A549 (cell line): ENCODE data around the gene RNF123. TPM values are rescaled to one million over a fixed set of nuclear protein-coding genes. Genes with fewer than 3 reads are reported as not detected.

ENCODE experiments used
- ATAC-seq, 2 experiments: fragments of 200-7000 bp in 1 of 2; fragments of >200 bp in 1 of 2; cut with Nextera tagmentation in 1 of 2; cut with Tn5 transposase in 1 of 2; 3 replicates each; pipeline versions ENCODE4 v1.8.0 to v1.9.1; 2018 to 2020; ENCODE audit warnings: mild to moderate bottlenecking in 1 of 2, moderate library complexity in 1 of 2
- CTCF ChIA-PET: fragments of 300-600 bp; sonication (Branson Sonifier 250); formaldehyde crosslinking; extraction: SDS; loops from one replicate; lab custom pipeline; 2021; ENCODE audit warnings: antibody characterized with exemption, inconsistent platforms; lab: Yijun Ruan, JAX
- POLR2A ChIA-PET: fragments of 350-600 bp; formaldehyde crosslinking; extraction: SDS; loops from one replicate; lab custom pipeline; 2021; ENCODE audit warnings: antibody characterized with exemption, inconsistent platforms; lab: Yijun Ruan, JAX
- DNase-seq, 2 experiments: peaks; one replicate each; pipeline versions ENCODE4 v3.0.0 to v3.0.0-alpha.2; 2011 to 2016; ENCODE audit warnings: low read depth in 1 of 2, low spot score in 1 of 2
- FAIRE-seq: peaks from 2 replicates; lab custom pipeline; 2011; peaks lifted over from hg19 to GRCh38; lab: Jason Lieb, UNC
- H3K27ac ChIP-seq, 2 experiments: fragments of >200 bp; sonication (Bioruptor Twin); formaldehyde crosslinking; 3 replicates each; pipeline ENCODE4 v1.5.1; 2016 to 2017
- H3K4me1 ChIP-seq: fragments of >200 bp; sonication (Bioruptor Twin); formaldehyde crosslinking; 3 replicates; pipeline ENCODE4 v1.6.1; 2016
- H3K4me2 ChIP-seq: fragments of >200 bp; sonication (Bioruptor Twin); formaldehyde crosslinking; 3 replicates; pipeline ENCODE4 v1.6.1; 2016
- H3K4me3 ChIP-seq: fragments of >200 bp; sonication (Bioruptor Twin); formaldehyde crosslinking; 3 replicates; pipeline ENCODE4 v1.5.1; 2016
- H3K9me3 ChIP-seq: fragments of >200 bp; sonication (Bioruptor Twin); formaldehyde crosslinking; 3 replicates; pipeline ENCODE4 v1.6.1; 2016
- BHLHE40 ChIP-seq: IDR thresholded peaks from 2 replicates; pipeline ENCODE4 v1.6.1; 2012; ENCODE audit warnings: low read depth, low read length, inconsistent platforms
- CBX8 ChIP-seq: fragments of 200-600 bp; sonication (generic); IDR thresholded peaks from 2 replicates; pipeline ENCODE4 v1.6.1; 2016
- CEBPB ChIP-seq, 2 experiments: fragments of >200 bp in 1 of 2; sonication (Bioruptor Twin) in 1 of 2; formaldehyde crosslinking in 1 of 2; IDR thresholded peaks; 2 replicates each; pipeline ENCODE4 v1.6.1; 2012 to 2016
- FOSB ChIP-seq: fragments of 250-450 bp; sonication (Bioruptor Pico); IDR thresholded peaks from 2 replicates; pipeline ENCODE4 v1.5.0; 2020; ENCODE audit warnings: mild to moderate bottlenecking, moderate library complexity
- FOSL2 ChIP-seq, 2 experiments: fragments of 450-650 bp in 1 of 2; fragments of >200 bp in 1 of 2; sonication (Bioruptor Twin) in 1 of 2; formaldehyde crosslinking; IDR thresholded peaks; 2 replicates each; pipeline versions ENCODE4 v1.5.0 to v1.6.1; 2016 to 2020; ENCODE audit warnings: mild to moderate bottlenecking in 1 of 2, moderate library complexity in 1 of 2
- FOXS1 ChIP-seq: fragments of 250-450 bp; sonication (Bioruptor Pico); IDR thresholded peaks from 2 replicates; pipeline ENCODE4 v1.5.0; 2020; ENCODE audit warnings: mild to moderate bottlenecking, moderate library complexity
- GATA3 ChIP-seq: IDR thresholded peaks from 2 replicates; pipeline ENCODE4 v1.6.1; 2012; ENCODE audit warnings: borderline replicate concordance
- HOXA7 ChIP-seq: fragments of 250-450 bp; sonication (Bioruptor Pico); IDR thresholded peaks from 2 replicates; pipeline ENCODE4 v1.5.0; 2020; ENCODE audit warnings: mild to moderate bottlenecking, moderate library complexity
- HOXB13 ChIP-seq: fragments of 250-450 bp; sonication (Bioruptor Pico); IDR thresholded peaks from 2 replicates; pipeline ENCODE4 v1.5.0; 2020; ENCODE audit warnings: low read depth, mild to moderate bottlenecking, moderate library complexity
- JUNB ChIP-seq: fragments of >200 bp; sonication (Bioruptor Twin); formaldehyde crosslinking; IDR thresholded peaks from 2 replicates; pipeline ENCODE4 v1.6.1; 2016
- KDM1A ChIP-seq: fragments of 200-600 bp; sonication (generic); IDR thresholded peaks from 2 replicates; pipeline ENCODE4 v1.6.1; 2016; ENCODE audit warnings: low read depth, mild to moderate bottlenecking
- KDM5A ChIP-seq: fragments of 200-600 bp; sonication (generic); IDR thresholded peaks from 2 replicates; pipeline ENCODE4 v1.6.1; 2016; ENCODE audit warnings: antibody characterized with exemption, mild to moderate bottlenecking
- NFE2L2 ChIP-seq: fragments of 150-350 bp; conservative IDR thresholded peaks from 2 replicates; pipeline ENCODE4 v1.6.1; 2014; ENCODE audit warnings: low read length
- NPAS2 ChIP-seq: fragments of 250-450 bp; sonication (Bioruptor Pico); IDR thresholded peaks from 2 replicates; pipeline ENCODE4 v1.8.0; 2022; ENCODE audit warnings: mild to moderate bottlenecking, moderate library complexity, borderline replicate concordance
- NR3C1 ChIP-seq: fragments of >200 bp; sonication (Bioruptor Twin); formaldehyde crosslinking; IDR thresholded peaks from 3 replicates; pipeline ENCODE4 v1.6.1; 2017
- POLR2A ChIP-seq: IDR thresholded peaks from 2 replicates; pipeline ENCODE4 v1.6.1; 2012; ENCODE audit warnings: mild to moderate bottlenecking, low read length
- POLR2AphosphoS2 ChIP-seq: conservative IDR thresholded peaks from 2 replicates; pipeline ENCODE4 v1.6.1; 2012; ENCODE audit warnings: low read length, improper control_type of control experiment, inconsistent platforms
- RFX5 ChIP-seq: fragments of 450-650 bp; IDR thresholded peaks from 2 replicates; pipeline ENCODE4 v1.7.1; 2014; ENCODE audit warnings: antibody characterized with exemption, mild to moderate bottlenecking, moderate library complexity
- SREBF2 ChIP-seq: fragments of 450-650 bp; IDR thresholded peaks from 2 replicates; pipeline ENCODE4 v1.6.1; 2014; ENCODE audit warnings: mild to moderate bottlenecking, moderate library complexity
- TFCP2L1 ChIP-seq: fragments of 250-450 bp; sonication (Bioruptor Pico); IDR thresholded peaks from 2 replicates; pipeline ENCODE4 v1.5.0; 2021; ENCODE audit warnings: mild to moderate bottlenecking
- TP53 ChIP-seq: fragments of 250-450 bp; sonication (Bioruptor Pico); IDR thresholded peaks from 2 replicates; pipeline ENCODE4 v1.5.0; 2021; ENCODE audit warnings: mild to moderate bottlenecking, moderate library complexity
- ZFP36 ChIP-seq: fragments of 450-650 bp; IDR thresholded peaks from 2 replicates; pipeline ENCODE4 v1.6.1; 2014; ENCODE audit warnings: borderline replicate concordance; ENCODE audit not compliant: partially characterized antibody
- WGBS: methylation state at CpG from one replicate; pipeline ENCODE4 v1.1.6; 2017; ENCODE audit errors: missing lambda C conversion rate; 5-methylcytosine and 5-hydroxymethylcytosine counted together
- polyA plus RNA-seq, 4 experiments: library from polyadenylated mRNA; depleted of rRNA in 3 of 4; stranded (reverse); fragments of >200 nt; fragmentation: RNase III in 1 of 4; extraction: RNeasy Plus Mini Kit Qiagen cat#74134 plus additional on column Dnase treatment in 1 of 4; gene quantifications; 2 replicates in 3 of 4; 3 replicates in 1 of 4; pipeline ENCODE4 v1.2.3, GENCODE V29; 2011 to 2017
- TF ChIP-seq, protein P1 (sequence below): fragments of >200 bp; sonication (Bioruptor Twin); formaldehyde crosslinking; IDR thresholded peaks from 2 replicates; pipeline ENCODE4 v1.6.1; 2016
- TF ChIP-seq, protein P2 (sequence below): fragments of 200-600 bp; sonication (generic); IDR thresholded peaks from 2 replicates; pipeline ENCODE4 v1.6.1; 2016; ENCODE audit warnings: antibody characterized with exemption, mild to moderate bottlenecking, moderate library complexity
- TF ChIP-seq, protein P3 (sequence below): fragments of 250-450 bp; sonication (Bioruptor Pico); IDR thresholded peaks from 2 replicates; pipeline ENCODE4 v1.5.0; 2020; ENCODE audit warnings: low read depth, mild to moderate bottlenecking, moderate library complexity

RNF123 gene
- polyA plus RNA-seq, 2 of the 4 experiments (the other 2 are of a cell fraction): 14.4 to 16.0 TPM

DNA sequence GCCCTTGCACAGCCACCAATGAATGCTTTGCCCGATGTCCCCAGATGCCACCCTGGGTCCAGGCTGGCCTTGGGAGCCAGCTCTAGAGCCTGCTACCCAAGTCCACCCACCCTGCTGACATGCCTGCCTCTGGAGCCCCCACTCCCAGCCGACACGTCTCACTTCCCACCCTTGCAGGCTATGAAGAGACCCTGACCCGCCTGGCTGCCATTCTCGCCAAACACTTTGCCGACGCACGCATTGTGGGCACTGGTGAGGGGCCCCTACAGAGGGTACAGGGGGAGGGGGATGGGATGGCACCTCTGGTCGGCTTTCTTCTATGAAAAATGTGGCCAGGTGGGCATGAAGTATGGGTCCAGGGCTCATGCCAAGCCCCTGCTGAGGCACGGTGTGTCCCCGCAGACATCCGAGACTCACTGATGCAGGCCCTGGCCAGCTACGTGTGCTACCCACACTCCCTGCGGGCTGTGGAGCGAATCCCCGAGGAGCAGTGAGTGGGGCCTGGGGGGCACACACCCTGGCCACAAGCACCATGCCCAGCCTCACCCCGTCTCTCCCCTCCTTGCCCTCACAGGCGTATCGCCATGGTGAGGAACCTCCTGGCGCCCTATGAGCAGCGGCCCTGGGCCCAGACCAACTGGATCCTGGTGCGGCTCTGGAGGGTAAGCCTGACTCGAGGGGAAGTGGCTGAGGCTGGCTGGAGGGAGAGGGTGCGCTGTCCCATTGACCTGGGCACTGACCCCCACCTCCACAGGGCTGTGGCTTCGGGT lies 24.2 kb downstream of the RNF123 start:
- 89% methylated on average over 8 of the region's 25 CpGs for WGBS
- DNase-seq: no peak
- no peak for ATAC-seq
- H3K9me3 ChIP-seq: no peaks in the 10 kb centered on the region
- no peak for TF ChIP-seq GATA3
- TF ChIP-seq, protein P1, sequence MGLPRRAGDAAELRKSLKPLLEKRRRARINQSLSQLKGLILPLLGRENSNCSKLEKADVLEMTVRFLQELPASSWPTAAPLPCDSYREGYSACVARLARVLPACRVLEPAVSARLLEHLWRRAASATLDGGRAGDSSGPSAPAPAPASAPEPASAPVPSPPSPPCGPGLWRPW: no peak
- no peak for TF ChIP-seq POLR2AphosphoS2
- TF ChIP-seq NFE2L2: no peak
- no peak for TF ChIP-seq FOXS1 (CRISPR knock-in tag)
- TF ChIP-seq, all 56 proteins: peak for 0
- Histone ChIP-seq H3K4me2 (no peak overlapping the region), H3K4me3 (no peak overlapping the region), H3K27ac (no peak overlapping the region), H3K4me1 (no peaks in the 10 kb centered on the region)
- FAIRE-seq: no peak
- CTCF ChIA-PET: interaction anchor here (1.3 to 2.1 kb wide), 3 partner anchors 10 to 126 kb away, joined by 5 to 7 read pairs (median 5); partner anchors contain the start of gene GMPPB
- POLR2A ChIA-PET: no interaction called here

DNA sequence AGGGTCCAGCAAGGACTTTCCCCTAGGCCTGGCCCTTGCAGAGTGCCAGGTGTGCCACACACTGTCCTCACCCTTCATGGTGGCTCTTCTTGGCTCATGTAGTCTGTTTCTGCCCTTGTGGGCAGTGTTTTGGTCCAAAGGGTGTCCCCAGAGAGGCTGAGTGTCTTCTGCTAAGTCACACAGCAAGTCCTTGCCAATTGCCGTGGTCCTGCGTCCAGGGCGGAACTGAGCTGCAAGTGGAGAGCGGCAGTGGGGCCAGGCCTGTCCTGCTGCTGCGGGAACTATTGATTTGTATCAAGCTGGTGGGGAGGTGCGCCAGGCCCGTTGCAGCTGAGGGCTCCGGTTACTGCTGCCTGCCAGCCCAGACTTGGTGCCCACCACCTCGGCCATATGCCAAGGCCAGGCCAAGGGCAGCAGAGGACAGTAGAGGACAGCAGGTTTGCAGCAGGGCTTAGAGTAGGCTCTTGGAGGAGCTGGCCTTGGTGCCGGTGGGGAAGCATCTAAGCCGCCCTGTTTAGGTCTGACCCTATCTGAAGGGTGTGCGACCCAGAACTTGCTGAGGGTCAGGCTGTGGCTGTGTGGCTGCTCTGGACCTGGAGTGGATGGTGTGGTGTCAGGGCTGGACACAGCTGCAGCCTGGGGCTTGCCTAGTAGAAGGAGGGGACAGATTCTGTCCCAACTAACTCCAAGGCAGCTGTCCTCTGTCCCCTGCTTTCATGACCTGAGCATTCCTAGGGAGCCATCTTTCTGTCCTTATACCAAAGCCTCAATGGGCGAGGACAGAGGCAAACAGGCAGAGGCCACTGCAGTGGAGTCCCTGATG lies 25.6 kb downstream of the RNF123 start:
- ATAC-seq (no peak), DNase-seq (no peak), FAIRE-seq (no peak)
- WGBS: 100% methylated on average over 1 of the region's 13 CpGs
- H3K4me2 ChIP-seq: no peak overlapping the region
- TF ChIP-seq, protein P2, sequence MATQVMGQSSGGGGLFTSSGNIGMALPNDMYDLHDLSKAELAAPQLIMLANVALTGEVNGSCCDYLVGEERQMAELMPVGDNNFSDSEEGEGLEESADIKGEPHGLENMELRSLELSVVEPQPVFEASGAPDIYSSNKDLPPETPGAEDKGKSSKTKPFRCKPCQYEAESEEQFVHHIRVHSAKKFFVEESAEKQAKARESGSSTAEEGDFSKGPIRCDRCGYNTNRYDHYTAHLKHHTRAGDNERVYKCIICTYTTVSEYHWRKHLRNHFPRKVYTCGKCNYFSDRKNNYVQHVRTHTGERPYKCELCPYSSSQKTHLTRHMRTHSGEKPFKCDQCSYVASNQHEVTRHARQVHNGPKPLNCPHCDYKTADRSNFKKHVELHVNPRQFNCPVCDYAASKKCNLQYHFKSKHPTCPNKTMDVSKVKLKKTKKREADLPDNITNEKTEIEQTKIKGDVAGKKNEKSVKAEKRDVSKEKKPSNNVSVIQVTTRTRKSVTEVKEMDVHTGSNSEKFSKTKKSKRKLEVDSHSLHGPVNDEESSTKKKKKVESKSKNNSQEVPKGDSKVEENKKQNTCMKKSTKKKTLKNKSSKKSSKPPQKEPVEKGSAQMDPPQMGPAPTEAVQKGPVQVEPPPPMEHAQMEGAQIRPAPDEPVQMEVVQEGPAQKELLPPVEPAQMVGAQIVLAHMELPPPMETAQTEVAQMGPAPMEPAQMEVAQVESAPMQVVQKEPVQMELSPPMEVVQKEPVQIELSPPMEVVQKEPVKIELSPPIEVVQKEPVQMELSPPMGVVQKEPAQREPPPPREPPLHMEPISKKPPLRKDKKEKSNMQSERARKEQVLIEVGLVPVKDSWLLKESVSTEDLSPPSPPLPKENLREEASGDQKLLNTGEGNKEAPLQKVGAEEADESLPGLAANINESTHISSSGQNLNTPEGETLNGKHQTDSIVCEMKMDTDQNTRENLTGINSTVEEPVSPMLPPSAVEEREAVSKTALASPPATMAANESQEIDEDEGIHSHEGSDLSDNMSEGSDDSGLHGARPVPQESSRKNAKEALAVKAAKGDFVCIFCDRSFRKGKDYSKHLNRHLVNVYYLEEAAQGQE: no peak
- TF ChIP-seq SREBF2 (no peak), RFX5 (no peak), JUNB (no peak), ZFP36 (no peak), TFCP2L1 (CRISPR knock-in tag) (no peak), POLR2A (no peak)
- TF ChIP-seq, protein P3, sequence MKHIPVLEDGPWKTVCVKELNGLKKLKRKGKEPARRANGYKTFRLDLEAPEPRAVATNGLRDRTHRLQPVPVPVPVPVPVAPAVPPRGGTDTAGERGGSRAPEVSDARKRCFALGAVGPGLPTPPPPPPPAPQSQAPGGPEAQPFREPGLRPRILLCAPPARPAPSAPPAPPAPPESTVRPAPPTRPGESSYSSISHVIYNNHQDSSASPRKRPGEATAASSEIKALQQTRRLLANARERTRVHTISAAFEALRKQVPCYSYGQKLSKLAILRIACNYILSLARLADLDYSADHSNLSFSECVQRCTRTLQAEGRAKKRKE (CRISPR knock-in tag): no peak
- H3K4me1 ChIP-seq: no peaks in the 10 kb centered on the region
- H3K9me3 ChIP-seq: no peaks in the 10 kb centered on the region
- POLR2A ChIA-PET: no interaction called here
- no peak overlapping the region for H3K27ac ChIP-seq
- no peak overlapping the region for H3K4me3 ChIP-seq
- CTCF ChIA-PET: interaction anchor here (0.9 to 1.8 kb wide), 3 partner anchors 11 to 124 kb away, joined by 3 to 7 read pairs (median 5); no protein-coding TSS in a partner anchor

DNA sequence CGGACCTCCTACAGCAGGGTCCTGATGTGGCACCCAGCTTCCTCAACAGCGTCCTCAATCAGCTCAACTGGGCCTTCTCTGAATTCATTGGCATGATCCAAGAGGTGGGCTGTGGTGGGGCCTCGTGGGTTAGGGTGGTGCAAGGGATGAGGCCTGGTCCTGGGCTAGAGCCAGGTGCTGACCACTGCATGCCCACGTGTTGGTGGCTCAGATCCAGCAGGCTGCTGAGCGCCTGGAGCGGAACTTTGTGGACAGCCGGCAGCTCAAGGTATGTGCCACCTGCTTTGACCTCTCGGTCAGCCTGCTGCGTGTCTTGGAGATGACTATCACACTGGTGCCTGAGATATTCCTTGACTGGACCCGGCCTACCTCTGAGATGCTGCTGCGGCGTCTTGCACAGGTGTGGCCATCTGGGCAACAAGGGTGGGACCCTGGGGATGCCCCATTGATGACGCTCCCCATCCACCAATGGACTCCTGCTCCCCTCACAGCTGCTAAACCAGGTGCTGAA lies 26.3 kb downstream of the RNF123 start:
- WGBS: 98% methylated on average over 7 of the region's 13 CpGs
- ChIA-PET CTCF (interaction anchor here (0.9 to 1.7 kb wide), 2 partner anchors 12 to 123 kb away, joined by 3 to 7 read pairs; no protein-coding TSS in a partner anchor), POLR2A (no interaction called here)
- Histone ChIP-seq H3K9me3 (no peaks in the 10 kb centered on the region), H3K27ac (no peak overlapping the region), H3K4me2 (no peak overlapping the region), H3K4me1 (no peaks in the 10 kb centered on the region), H3K4me3 (no peak overlapping the region)
- no peak for FAIRE-seq
- DNase-seq: no peak
- no peak for TF ChIP-seq HOXA7 (CRISPR knock-in tag)
- no peak for TF ChIP-seq KDM5A
- no peak for TF ChIP-seq BHLHE40
- TF ChIP-seq FOXS1 (CRISPR knock-in tag): no peak
- no peak for TF ChIP-seq TP53 (CRISPR knock-in tag)
- TF ChIP-seq CEBPB (IDR thresholded peaks at IDR 0.05): no peak
- no peak for TF ChIP-seq POLR2A
- no peak for TF ChIP-seq FOSL2 (IDR thresholded peaks at IDR 0.05)
- TF ChIP-seq FOSL2 (CRISPR knock-in tag; IDR thresholded peaks at IDR 0.05): no peak
- TF ChIP-seq GATA3: no peak
- no peak for TF ChIP-seq NR3C1
- TF ChIP-seq CBX8: no peak
- TF ChIP-seq KDM1A: no peak
- TF ChIP-seq, protein P1: no peak
- no peak for TF ChIP-seq NPAS2 (CRISPR knock-in tag)
- no peak for TF ChIP-seq HOXB13 (CRISPR knock-in tag)
- TF ChIP-seq FOSB (CRISPR knock-in tag): no peak
- no peak for ATAC-seq
